Caki2 (cell line): ENCODE measurements around the gene KRT74. TPM values are rescaled to one million over a fixed set of nuclear protein-coding genes. Genes with fewer than 3 reads are reported as not detected.
"Not testable (repeated sequence)": the region's sequence is repeated elsewhere in the genome, so short reads cannot be mapped to it uniquely, and the experiment has no call there.

Experiments
- DNase-seq: peaks from one replicate; pipeline ENCODE4 v3.0.0-alpha.2; 2015; ENCODE audit warnings: low read depth
- in situ Hi-C: cut with HindIII; loops from 2 replicates; pipeline ENCODE4 v1.10.0; 2016; ENCODE audit warnings: low sequenced_read_pairs, low pct_unique_long_range_greater_than_20kb, mixed read lengths
- total RNA-seq: library from RNA; depleted of rRNA; stranded (reverse); fragments of >200 nt; shearing (Covaris generic); gene quantifications from 2 replicates; pipeline ENCODE4 v1.2.3, GENCODE V29; 2014; ENCODE audit warnings: low replicate concordance

The KRT74 gene
- total RNA-seq, 1 experiment from 2014 or later = not detected

GRCh38 chr12:52606096-52606495, 32.5 kb upstream of the KRT74 start:
- no peak for DNase-seq
- in situ Hi-C loops = no loop called here

- in situ Hi-C loops = no loop called here
- DNase-seq = no peak
Observed at GRCh38 chr12:52605542-52605941, 31.9 kb upstream of the KRT74 start.

GRCh38 chr12:52604859-52605258, 31.2 kb upstream of the KRT74 start:
- in situ Hi-C loops = no loop called here

GRCh38 chr12:52603314-52603713, 29.7 kb upstream of the KRT74 start:
- in situ Hi-C loops = no loop called here
- DNase-seq = no peak

More at GRCh38 chr12:52604859-52605258, 31.2 kb upstream of the KRT74 start:
- peak; percentile 20 for DNase-seq

GRCh38 chr12:52602552-52602951, 28.9 kb upstream of the KRT74 start:
- DNase-seq = no peak
- in situ Hi-C loops = no loop called here

GRCh38 chr12:52601671-52602070, 28.0 kb upstream of the KRT74 start:
- in situ Hi-C loops = no loop called here

GRCh38 chr12:52600941-52601481, 27.4 kb upstream of the KRT74 start, which contains the start of gene KRT72:
Gene KRT72, minus strand, starts transcription at chr12:52601463. Its CDS starts 11 bp downstream, at chr12:52601452.
- in situ Hi-C loops = no loop called here
- no peak for DNase-seq

More at GRCh38 chr12:52601671-52602070, 28.0 kb upstream of the KRT74 start:
- no peak for DNase-seq

GRCh38 chr12:52600475-52600874, 26.8 kb upstream of the KRT74 start:
- no peak for DNase-seq
- in situ Hi-C loops = no loop called here

- in situ Hi-C loops = no loop called here
- no peak for DNase-seq
Observed at GRCh38 chr12:52600071-52600470, 26.4 kb upstream of the KRT74 start.

GRCh38 chr12:52598966-52599365, 25.3 kb upstream of the KRT74 start:
- no peak for DNase-seq
- in situ Hi-C loops = no loop called here

GRCh38 chr12:52594237-52594636, 20.6 kb upstream of the KRT74 start:
- DNase-seq, in situ Hi-C loops: not testable (repeated sequence)

GRCh38 chr12:52591521-52591920, 17.9 kb upstream of the KRT74 start:
- no peak for DNase-seq
- in situ Hi-C loops = no loop called here

- in situ Hi-C loops = no loop called here
- no peak for DNase-seq
Observed at GRCh38 chr12:52590021-52590420, 16.4 kb upstream of the KRT74 start.

GRCh38 chr12:52587563-52587962, 13.9 kb upstream of the KRT74 start:
- in situ Hi-C loops = no loop called here
- no peak for DNase-seq

- in situ Hi-C loops = no loop called here
- no peak for DNase-seq
Observed at GRCh38 chr12:52585946-52586345, 12.3 kb upstream of the KRT74 start.

- no peak for DNase-seq
- in situ Hi-C loops = no loop called here
Observed at GRCh38 chr12:52585066-52585465, 11.4 kb upstream of the KRT74 start.

GRCh38 chr12:52584156-52584682, 10.6 kb upstream of the KRT74 start:
- in situ Hi-C loops = no loop called here

GRCh38 chr12:52582971-52583456, 9.4 kb upstream of the KRT74 start:
- in situ Hi-C loops = no loop called here
- DNase-seq = peak; percentile 81

More at GRCh38 chr12:52584156-52584682, 10.6 kb upstream of the KRT74 start:
- DNase-seq = no peak

GRCh38 chr12:52582486-52582885, 8.8 kb upstream of the KRT74 start:
- in situ Hi-C loops = no loop called here
- DNase-seq = no peak

- peak; percentile 16 for DNase-seq
- in situ Hi-C loops = no loop called here
Observed at GRCh38 chr12:52581481-52581880, 7.8 kb upstream of the KRT74 start.
